HG02642 (cell line): ENCODE data around the gene ALDH3B2.

Source experiments
- ATAC-seq: cut with Tn5 transposase; IDR thresholded peaks from one replicate; pipeline ENCODE4 v1.9.1; 2021; ENCODE audit warnings: mild to moderate bottlenecking; ENCODE audit not compliant: unreplicated experiment, poor library complexity

ALDH3B2 gene

GRCh38 chr11:67617243-67617953 lies 57.0 kb downstream of the ALDH3B2 start:
- no peak for ATAC-seq

- no peak for ATAC-seq
Measured at GRCh38 chr11:67616431-67617242, 57.8 kb downstream of the ALDH3B2 start.

- ATAC-seq, result no peak
Measured at GRCh38 chr11:67615728-67616430, 58.5 kb downstream of the ALDH3B2 start.

GRCh38 chr11:67614730-67615714 lies 59.4 kb downstream of the ALDH3B2 start:
- ATAC-seq, result no peak

- peak; percentile 75 for ATAC-seq
Measured at GRCh38 chr11:67613960-67614715, 60.3 kb downstream of the ALDH3B2 start.

GRCh38 chr11:67613313-67613959 lies 61.0 kb downstream of the ALDH3B2 start:
- ATAC-seq, result peak; percentile 5

GRCh38 chr11:67612751-67613150 lies 61.7 kb downstream of the ALDH3B2 start:
- no peak for ATAC-seq
